ENCODE results near the gene FABP1. TPM values are rescaled to one million over a fixed set of nuclear protein-coding genes. Genes with fewer than 3 reads are reported as not detected.

FABP1 gene
- total and polyA plus RNA-seq, 10 donors, result 0.15 to 3.6 (median 0.39) TPM; not detected in 7

GRCh38 chr2:88159481-88159880 is 31.6 kb upstream of the FABP1 start:
- DNase-seq, result no peak
- Histone ChIP-seq H3K9me3 (no peaks in the 10 kb centered on the region), H3K27me3 (replicated peaks in 1 of 7) (no peaks in the 10 kb centered on the region), H3K27ac (no peak overlapping the region), H3K4me1 (peaks cover 0 to 5% (median 0%) of the 10 kb centered on the region in 6 donors), H3K36me3 (no peaks in the 10 kb centered on the region), H3K4me3 (no peak overlapping the region)
- intact Hi-C loops (cut with DNase I; ENCODE audit: low total_unique reads), result no loop called here
- no peak for TF ChIP-seq POLR2AphosphoS5 (IDR thresholded peaks at IDR 0.05)
- no peak for TF ChIP-seq POLR2A (IDR thresholded peaks at IDR 0.05)
- TF ChIP-seq CTCF (IDR thresholded peaks at IDR 0.05 in 8 of 11, conservative IDR thresholded peaks at IDR 0.05 in 3 of 11), result no peak
- 72 to 93% (median 81%) methylated on average over 3 of the region's 3 CpGs for WGBS, 5 donors

- Histone ChIP-seq H3K4me1 (no peaks in the 10 kb centered on the region), H3K27ac (no peak overlapping the region), H3K27me3 (replicated peaks in 1 of 7) (peaks cover 0 to 10% (median 0%) of the 10 kb centered on the region in 7 donors), H3K4me3 (no peak overlapping the region), H3K36me3 (no peaks in the 10 kb centered on the region), H3K9me3 (peaks cover 0 to 48% (median 38%) of the 10 kb centered on the region in 8 donors)
- DNase-seq, result no peak
- intact Hi-C loops (cut with DNase I; ENCODE audit: low total_unique reads), result no loop called here
- TF ChIP-seq POLR2AphosphoS5 (IDR thresholded peaks at IDR 0.05) (no peak), POLR2A (IDR thresholded peaks at IDR 0.05) (no peak), CTCF (IDR thresholded peaks at IDR 0.05 in 8 of 11, conservative IDR thresholded peaks at IDR 0.05 in 3 of 11) (no peak)
Observed at GRCh38 chr2:88148929-88149438, 21.1 kb upstream of the FABP1 start.

GRCh38 chr2:88147145-88147544 is 19.3 kb upstream of the FABP1 start:
- H3K9me3 ChIP-seq, result peaks cover 0 to 40% (median 30%) of the 10 kb centered on the region in 8 donors
- DNase-seq, result no peak
- no peak overlapping the region for H3K27ac ChIP-seq
- H3K27me3 ChIP-seq (replicated peaks in 1 of 7), result peaks cover 0 to 10% (median 0%) of the 10 kb centered on the region in 7 donors
- no peak overlapping the region for H3K4me3 ChIP-seq
- WGBS, 5 donors, result 85 to 100% (median 95%) methylated on average over 1 to 2 of the region's 2 CpGs
- no peaks in the 10 kb centered on the region for H3K4me1 ChIP-seq
- intact Hi-C loops (cut with DNase I; ENCODE audit: low total_unique reads), result no loop called here
- TF ChIP-seq CTCF (IDR thresholded peaks at IDR 0.05 in 8 of 11, conservative IDR thresholded peaks at IDR 0.05 in 3 of 11) (no peak), POLR2AphosphoS5 (IDR thresholded peaks at IDR 0.05) (no peak), POLR2A (IDR thresholded peaks at IDR 0.05) (no peak)
- no peaks in the 10 kb centered on the region for H3K36me3 ChIP-seq

GRCh38 chr2:88146590-88146989 is 18.7 kb upstream of the FABP1 start:
- H3K4me3 ChIP-seq, result no peak overlapping the region
- no peaks in the 10 kb centered on the region for H3K36me3 ChIP-seq
- peaks cover 0 to 40% (median 32%) of the 10 kb centered on the region in 8 donors for H3K9me3 ChIP-seq
- intact Hi-C loops (cut with DNase I; ENCODE audit: low total_unique reads), result no loop called here
- no peak for TF ChIP-seq POLR2AphosphoS5 (IDR thresholded peaks at IDR 0.05)
- H3K27me3 ChIP-seq (replicated peaks in 1 of 7), result peaks cover 0 to 10% (median 0%) of the 10 kb centered on the region in 7 donors
- DNase-seq, result no peak
- no peak overlapping the region for H3K27ac ChIP-seq
- H3K4me1 ChIP-seq, result no peaks in the 10 kb centered on the region

Data from spleen (tissue), 11 donors.